DOHH2 (cell line): ENCODE measurements around the gene SNCG.

Experiments
- H3F3A ChIP-seq: fragments of 200-600 bp; sonication (generic), shearing (Covaris generic); 2 replicates; pipeline ENCODE4 v1.6.0; 2016; ENCODE audit warnings: antibody characterized with exemption, mild to moderate bottlenecking; ENCODE audit not compliant: control insufficient read depth, insufficient read depth
- H3K27ac ChIP-seq: fragments of 200-600 bp; sonication (generic); 2 replicates; pipeline ENCODE4 v1.5.1; 2014; ENCODE audit warnings: low read depth, mild to moderate bottlenecking, low read length, moderate library complexity
- H3K27me3 ChIP-seq: fragments of 200-600 bp; sonication (generic); 2 replicates; pipeline ENCODE4 v1.6.1; 2014; ENCODE audit warnings: mild to moderate bottlenecking, low read length, mixed read lengths; ENCODE audit not compliant: control insufficient read depth
- H3K36me3 ChIP-seq: fragments of 200-600 bp; sonication (generic); 2 replicates; pipeline ENCODE4 v1.6.1; 2014; ENCODE audit warnings: mild to moderate bottlenecking, low read length, moderate library complexity, mixed read lengths; ENCODE audit not compliant: control insufficient read depth
- H3K4me1 ChIP-seq: fragments of 200-600 bp; sonication (generic); 2 replicates; pipeline ENCODE4 v1.6.1; 2014; ENCODE audit warnings: mild to moderate bottlenecking, low read length, mixed read lengths; ENCODE audit not compliant: control insufficient read depth
- H3K4me2 ChIP-seq: fragments of 200-600 bp; sonication (generic); 2 replicates; pipeline ENCODE4 v1.6.0; 2014; ENCODE audit warnings: mild to moderate bottlenecking, low read length, moderate library complexity
- H3K4me3 ChIP-seq: fragments of 200-600 bp; sonication (generic); 2 replicates; pipeline ENCODE4 v1.5.1; 2014; ENCODE audit warnings: mild to moderate bottlenecking, low read length, mixed read lengths
- H3K79me2 ChIP-seq: fragments of 200-600 bp; sonication (generic); 2 replicates; pipeline ENCODE4 v1.6.1; 2014; ENCODE audit warnings: mild to moderate bottlenecking, low read length, mixed read lengths; ENCODE audit not compliant: control insufficient read depth
- H3K9me2 ChIP-seq: fragments of 200-600 bp; sonication (generic); replicated peaks from 2 replicates; pipeline ENCODE4 v1.6.1; 2014; ENCODE audit warnings: mild to moderate bottlenecking, low read length, mixed read lengths; ENCODE audit not compliant: control insufficient read depth
- H3K9me3 ChIP-seq: fragments of 200-600 bp; sonication (generic); 2 replicates; pipeline ENCODE4 v1.6.1; 2014; ENCODE audit warnings: antibody characterized with exemption, low read length, mixed read lengths; ENCODE audit not compliant: control insufficient read depth, insufficient read depth
- H4K20me1 ChIP-seq: fragments of 200-600 bp; sonication (generic); 2 replicates; pipeline ENCODE4 v1.6.0; 2014; ENCODE audit warnings: low read depth, mild to moderate bottlenecking, antibody characterized with exemption, low read length, moderate library complexity; ENCODE audit not compliant: control insufficient read depth, insufficient read depth
- CTCF ChIP-seq: fragments of 200-600 bp; sonication (generic); IDR thresholded peaks from one replicate; pipeline ENCODE4 v1.5.1; 2014; ENCODE audit warnings: antibody characterized with exemption, mild to moderate bottlenecking, low read depth, low read length; ENCODE audit not compliant: poor library complexity, severe bottlenecking
- EZH2phosphoT487 ChIP-seq: fragments of 200-600 bp; sonication (generic); IDR thresholded peaks from 2 replicates; pipeline ENCODE4 v1.6.1; 2017; ENCODE audit warnings: borderline replicate concordance, mild to moderate bottlenecking, antibody characterized with exemption, low read length, moderate library complexity, mixed read lengths

The SNCG gene

GRCh38 chr10:86953747-86954680, 4.4 kb upstream of the SNCG start:
- H3K4me2 ChIP-seq = no peak overlapping the region
- H3K79me2 ChIP-seq = no peaks in the 10 kb centered on the region
- H3K4me1 ChIP-seq = no peaks in the 10 kb centered on the region
- TF ChIP-seq CTCF (no peak), EZH2phosphoT487 (no peak)
- H3K27me3 ChIP-seq = no peaks in the 10 kb centered on the region
- H3K9me2 ChIP-seq = no peaks in the 10 kb centered on the region
- no peak overlapping the region for H3K27ac ChIP-seq
- no peaks in the 10 kb centered on the region for H3K36me3 ChIP-seq
- no peaks in the 10 kb centered on the region for H4K20me1 ChIP-seq
- no peak overlapping the region for H3K4me3 ChIP-seq
- H3K9me3 ChIP-seq = peaks cover 7% of the 10 kb centered on the region; the same call in 1 of the 2 replicates
- H3F3A ChIP-seq = no peaks in the 10 kb centered on the region

GRCh38 chr10:86954681-86955500, 3.5 kb upstream of the SNCG start:
- H3K4me1 ChIP-seq = no peaks in the 10 kb centered on the region
- TF ChIP-seq EZH2phosphoT487 = no peak
- TF ChIP-seq CTCF = no peak
- no peaks in the 10 kb centered on the region for H3K79me2 ChIP-seq
- no peak overlapping the region for H3K4me3 ChIP-seq
- no peak overlapping the region for H3K4me2 ChIP-seq
- H3K36me3 ChIP-seq = no peaks in the 10 kb centered on the region
- H4K20me1 ChIP-seq = no peaks in the 10 kb centered on the region
- H3K27ac ChIP-seq = no peak overlapping the region
- H3K9me2 ChIP-seq = no peaks in the 10 kb centered on the region
- H3K27me3 ChIP-seq = no peaks in the 10 kb centered on the region
- no peaks in the 10 kb centered on the region for H3F3A ChIP-seq
- H3K9me3 ChIP-seq = peaks cover 7% of the 10 kb centered on the region; the same call in 1 of the 2 replicates

GRCh38 chr10:86955501-86956194, 2.8 kb upstream of the SNCG start:
- Histone ChIP-seq H3K4me3 (no peak overlapping the region), H3K27me3 (no peaks in the 10 kb centered on the region), H3K36me3 (no peaks in the 10 kb centered on the region), H3K4me2 (no peak overlapping the region), H3K27ac (no peak overlapping the region), H3K79me2 (no peaks in the 10 kb centered on the region), H4K20me1 (no peaks in the 10 kb centered on the region), H3K9me3 (peaks cover 7% of the 10 kb centered on the region; the same call in 1 of the 2 replicates), H3K9me2 (no peaks in the 10 kb centered on the region), H3F3A (no peaks in the 10 kb centered on the region), H3K4me1 (no peaks in the 10 kb centered on the region)
- TF ChIP-seq CTCF = no peak
- TF ChIP-seq EZH2phosphoT487 = no peak
